GM18868 (cell line): ENCODE measurements around the gene TPST2.
"Not testable (repeated sequence)": the region's sequence is repeated elsewhere in the genome, so short reads cannot be mapped to it uniquely, and the experiment has no call there.

Source experiments
- ATAC-seq: cut with Tn5 transposase; IDR thresholded peaks from one replicate; pipeline ENCODE4 v1.9.1; 2021; ENCODE audit warnings: mild to moderate bottlenecking, moderate library complexity; ENCODE audit not compliant: unreplicated experiment

The TPST2 gene

DNA sequence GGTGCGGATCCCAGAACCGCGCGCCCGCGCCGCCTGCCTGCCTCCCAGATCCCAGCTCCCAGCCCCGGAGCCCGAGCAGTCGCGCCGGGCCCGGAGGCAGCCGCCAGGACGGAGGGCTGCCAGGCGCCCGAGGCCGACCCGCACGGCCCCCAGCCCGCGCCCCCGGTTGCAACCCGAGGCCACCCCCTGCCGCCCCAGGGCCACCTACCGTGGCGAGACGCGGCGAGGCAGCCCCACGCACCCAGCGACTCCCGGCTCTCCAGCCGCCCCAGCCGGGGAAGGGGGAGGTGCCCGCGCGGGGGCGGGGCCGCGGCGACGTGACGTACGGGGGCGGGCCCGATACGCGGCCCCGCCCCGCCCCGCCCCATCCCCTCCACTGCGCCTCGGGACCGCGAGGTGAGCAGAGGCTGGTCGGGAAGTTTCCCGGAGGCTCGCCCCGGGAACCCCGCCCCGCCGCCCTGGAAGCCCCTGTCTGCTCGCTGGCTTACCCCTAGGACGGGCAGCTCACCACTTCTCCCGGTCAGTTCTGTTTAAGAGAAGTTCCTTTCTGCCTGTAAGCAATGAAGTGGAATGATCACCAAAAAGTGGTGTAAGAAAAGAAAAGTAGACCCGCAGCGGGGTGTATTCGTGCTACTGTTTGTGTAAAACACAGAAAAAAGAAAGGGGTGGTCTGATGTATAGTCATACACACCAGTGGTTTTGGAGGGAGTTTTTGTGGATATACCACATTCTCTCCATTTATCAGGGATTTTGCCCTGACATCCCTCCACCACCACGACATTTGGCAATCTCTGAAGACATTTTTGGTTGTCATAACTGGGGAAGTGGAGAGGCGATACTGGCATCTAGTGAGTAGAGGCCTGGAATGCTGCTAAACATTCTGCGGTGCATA lies at the start of gene TPST2:
TSS of gene TPST2 (minus strand) at position 288 of the 892 bp plus-strand sequence. CDS start 48,502 bp downstream, outside the sequence.
- ATAC-seq, result peak; percentile 71

DNA sequence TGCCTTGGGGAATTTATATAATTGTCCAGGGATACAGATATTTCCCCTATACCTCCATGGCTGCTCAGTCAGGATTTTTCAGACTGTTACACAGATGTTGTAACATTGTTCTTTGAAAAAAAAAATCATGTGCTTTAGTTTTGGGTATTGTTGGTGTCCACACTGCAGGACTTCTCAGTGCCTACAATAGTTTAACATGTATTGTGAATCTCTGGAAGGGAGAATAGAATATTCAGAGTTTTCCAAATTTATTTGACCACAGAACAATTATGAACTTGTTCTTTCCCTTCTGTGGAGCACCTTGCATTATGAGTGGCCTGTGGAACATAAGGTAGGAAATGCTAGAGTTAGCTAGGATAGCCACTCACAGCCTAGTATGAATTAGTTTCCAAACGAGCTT lies 46.4 kb upstream of the TPST2 start:
- no peak for ATAC-seq

DNA sequence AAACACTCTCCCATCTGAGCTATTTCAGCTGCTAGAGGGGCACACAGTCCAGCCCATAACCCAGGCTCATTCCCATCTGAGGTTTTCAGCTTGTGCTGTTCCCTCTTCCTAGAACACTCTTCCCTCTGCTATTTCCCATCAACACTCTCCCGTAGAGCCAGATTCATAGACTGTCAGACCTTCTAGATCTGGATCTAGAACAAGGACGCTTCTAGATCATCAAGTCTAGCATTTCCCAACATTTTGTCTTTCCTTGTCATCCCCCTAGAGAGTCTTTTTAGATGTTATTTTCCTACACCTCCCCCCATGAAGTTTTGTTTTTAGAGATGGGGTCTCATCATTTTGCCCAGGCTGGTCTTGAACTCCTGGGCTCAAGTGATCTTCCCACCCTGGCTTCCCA lies 45.2 kb upstream of the TPST2 start:
- no peak for ATAC-seq

DNA sequence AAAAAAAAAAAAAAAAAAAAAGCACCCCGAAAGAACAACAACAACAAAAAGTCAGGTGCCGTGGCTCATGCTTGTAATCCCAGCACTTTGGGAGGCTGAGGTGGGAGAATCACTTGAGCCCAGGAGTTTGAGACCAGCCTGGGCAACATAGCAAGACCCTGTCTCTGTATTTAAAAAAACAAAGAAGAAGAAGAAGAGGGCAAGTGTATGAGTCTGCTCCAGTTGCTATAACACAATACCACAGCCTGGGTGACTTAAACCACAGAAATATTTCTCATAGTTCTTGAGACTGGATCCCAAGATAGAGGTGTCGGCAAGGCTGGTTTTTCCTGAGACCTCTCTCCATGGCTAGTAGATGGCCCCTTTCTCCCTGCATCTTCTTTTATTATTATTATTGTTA lies 44.3 kb upstream of the TPST2 start:
- ATAC-seq, result no peak

DNA sequence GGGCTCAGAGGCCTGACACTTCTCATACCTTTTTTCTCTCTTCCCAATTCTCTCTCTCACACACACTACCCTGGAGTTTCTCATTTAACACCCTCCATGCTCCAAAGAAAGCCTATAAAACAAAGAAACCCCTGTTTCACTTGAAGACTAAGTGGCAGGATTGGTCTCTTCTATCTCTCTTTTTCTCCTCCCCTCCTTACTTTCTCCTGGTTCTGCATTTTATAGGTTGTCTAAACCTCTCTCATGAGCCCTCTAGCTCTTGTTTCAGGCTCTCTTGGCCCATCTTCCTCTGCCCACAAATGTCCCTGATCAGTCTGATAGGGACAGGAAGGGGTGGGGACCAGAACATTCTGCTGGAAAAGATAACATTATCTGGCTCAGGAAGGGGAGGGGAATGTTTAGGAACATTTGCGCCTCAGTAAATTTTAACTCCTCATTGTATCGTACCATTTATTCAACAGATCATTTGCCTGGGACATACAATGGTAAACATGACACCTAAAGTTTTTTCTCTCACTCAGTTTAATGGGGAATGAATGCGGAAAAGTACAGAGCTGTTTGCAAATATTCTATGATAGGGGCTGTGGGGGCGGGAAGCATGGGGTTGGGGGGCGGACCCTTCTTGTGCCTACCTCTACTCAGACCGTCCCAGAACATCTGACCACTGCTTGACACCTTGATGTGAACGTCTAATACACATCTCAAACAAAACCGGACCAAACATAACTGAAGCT lies 42.7 kb upstream of the TPST2 start:
- ATAC-seq, result no peak

DNA sequence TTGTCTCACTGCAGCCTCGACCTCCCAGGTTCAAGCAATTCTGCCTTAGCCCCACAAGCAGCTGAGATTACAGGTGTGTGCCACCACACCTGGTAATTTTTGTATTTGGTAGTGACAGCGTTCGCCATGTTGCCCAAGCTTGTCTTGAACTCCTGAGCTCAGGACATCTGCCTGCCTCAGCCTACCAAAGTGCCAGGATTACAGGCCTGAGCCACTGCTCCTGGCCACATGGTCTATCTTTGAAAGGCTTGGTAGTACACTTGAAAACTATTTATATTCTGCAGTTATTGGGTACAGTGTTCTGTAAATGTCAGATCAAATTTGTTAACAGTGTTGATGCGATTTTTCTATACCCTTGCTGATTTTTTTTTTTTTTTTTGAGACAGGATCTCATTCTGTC lies 41.4 kb upstream of the TPST2 start:
- no peak for ATAC-seq

DNA sequence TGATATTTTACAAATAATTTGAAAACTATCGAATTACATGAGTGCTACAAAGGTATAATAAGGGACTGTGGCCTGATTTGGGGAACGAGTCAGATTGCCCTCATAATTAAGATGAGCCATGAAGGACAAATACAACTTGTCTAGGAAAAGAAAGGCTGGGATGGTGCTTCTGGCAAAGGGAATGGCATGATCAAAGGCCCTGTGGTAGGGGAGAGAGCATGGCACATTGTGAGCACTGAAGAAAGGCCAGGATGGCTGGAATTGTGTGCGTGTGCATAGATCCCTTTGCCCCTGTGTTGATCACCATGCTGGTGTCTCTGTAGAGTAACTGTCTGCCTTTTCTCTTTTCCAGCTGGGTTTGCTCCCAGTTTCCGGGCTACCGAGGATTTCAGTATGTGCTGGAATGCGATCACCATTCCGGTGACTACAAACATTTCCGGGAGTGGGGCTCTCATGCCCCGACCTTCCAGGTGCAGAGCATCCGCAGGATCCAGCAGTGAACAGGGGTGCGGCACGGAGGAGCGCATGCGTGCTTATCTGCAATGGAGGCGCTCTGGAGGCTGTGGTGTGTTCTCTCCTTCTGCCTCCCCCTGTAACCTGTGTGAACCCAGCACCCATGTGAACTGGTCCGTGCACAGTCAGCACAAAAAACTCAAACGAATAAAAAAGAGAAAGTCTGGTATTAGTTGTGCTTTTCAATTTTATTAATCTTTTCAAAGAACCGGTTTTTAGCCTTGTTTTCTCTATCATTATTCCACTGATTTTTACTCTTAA lies 40.2 kb upstream of the TPST2 start:
- ATAC-seq, result no peak

DNA sequence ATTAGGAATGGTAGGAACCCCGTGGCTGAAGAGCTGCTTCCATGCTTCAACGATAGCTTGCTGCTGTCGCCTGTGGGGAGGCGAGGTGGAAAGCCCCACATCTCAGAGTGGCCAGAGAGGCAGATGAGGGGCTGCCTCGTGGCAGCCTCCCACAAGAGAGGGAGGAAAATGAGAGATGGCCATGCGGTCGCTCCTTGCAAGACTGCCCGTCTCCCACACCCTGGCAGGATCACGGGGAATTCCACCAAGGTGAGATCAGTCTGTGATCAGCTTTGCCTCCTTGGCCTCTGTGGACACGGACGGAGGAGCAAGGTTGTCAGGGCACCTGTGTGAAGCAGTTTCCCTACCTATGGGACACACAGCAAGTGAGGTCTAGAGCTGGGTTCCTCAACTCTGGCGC lies 34.9 kb upstream of the TPST2 start:
- no peak for ATAC-seq

DNA sequence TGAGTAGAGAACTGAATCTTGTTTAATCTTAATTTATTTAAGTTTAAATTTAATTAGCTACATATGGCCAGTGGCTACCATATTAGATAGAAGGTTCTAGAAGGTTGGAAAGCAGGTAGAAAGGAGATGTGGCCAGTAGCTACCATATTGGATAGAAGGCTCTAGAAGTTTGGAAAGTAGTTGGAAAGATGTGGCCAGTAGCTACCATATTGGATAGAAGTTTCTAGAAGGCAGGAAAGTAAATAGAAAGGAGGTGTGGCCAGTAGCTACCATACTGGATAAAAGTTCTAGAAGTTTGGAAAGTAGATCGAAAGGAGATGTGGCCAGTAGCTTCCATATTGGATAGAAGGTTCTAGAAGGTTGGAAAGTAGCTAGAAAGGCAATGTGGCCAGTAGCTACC lies 34.1 kb upstream of the TPST2 start:
- no peak for ATAC-seq

DNA sequence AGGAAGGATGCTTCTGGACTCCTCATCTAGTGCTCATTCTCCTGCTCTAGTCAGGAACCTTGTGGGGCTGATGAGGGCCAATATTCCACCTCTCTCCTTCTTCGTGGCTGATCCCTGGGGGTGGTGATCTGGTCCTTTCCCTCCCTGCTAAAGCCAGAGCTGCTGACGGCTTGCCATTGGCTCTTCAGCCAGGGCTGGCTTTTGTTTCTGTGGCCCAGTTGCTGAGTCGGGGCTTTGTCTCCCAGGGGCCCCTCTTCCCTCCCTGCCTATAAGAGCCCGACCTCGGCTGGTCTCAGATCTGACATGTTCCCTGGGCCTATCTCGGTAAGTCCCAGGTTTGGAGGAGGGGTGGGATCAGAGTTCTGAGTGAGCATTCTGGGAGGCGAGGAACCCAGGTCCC lies 31.7 kb upstream of the TPST2 start, which contains the start of gene CRYBA4:
TSS of gene CRYBA4 (plus strand) at position 301 of the 400 bp plus-strand sequence. CDS start 634 bp downstream, outside the sequence.
- no peak for ATAC-seq

DNA sequence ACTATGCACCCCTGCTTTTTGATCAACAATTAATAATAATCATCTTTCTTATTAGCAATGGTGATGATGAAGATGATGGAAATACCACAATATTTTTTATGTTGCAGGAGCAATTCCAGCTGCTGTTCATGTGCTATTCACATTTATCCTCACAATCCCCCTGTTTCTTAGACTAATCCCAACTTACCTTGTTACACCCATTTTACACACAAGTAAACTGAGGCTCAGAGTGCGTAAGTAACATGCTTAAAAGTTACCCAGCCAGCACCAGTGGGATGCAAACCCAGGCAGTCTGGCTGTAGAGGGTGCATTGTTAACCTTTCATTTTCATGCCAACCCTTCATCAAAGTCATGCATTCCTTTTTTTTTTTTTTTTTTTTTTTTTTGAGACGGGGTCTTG lies 30.3 kb upstream of the TPST2 start:
- no peak for ATAC-seq

DNA sequence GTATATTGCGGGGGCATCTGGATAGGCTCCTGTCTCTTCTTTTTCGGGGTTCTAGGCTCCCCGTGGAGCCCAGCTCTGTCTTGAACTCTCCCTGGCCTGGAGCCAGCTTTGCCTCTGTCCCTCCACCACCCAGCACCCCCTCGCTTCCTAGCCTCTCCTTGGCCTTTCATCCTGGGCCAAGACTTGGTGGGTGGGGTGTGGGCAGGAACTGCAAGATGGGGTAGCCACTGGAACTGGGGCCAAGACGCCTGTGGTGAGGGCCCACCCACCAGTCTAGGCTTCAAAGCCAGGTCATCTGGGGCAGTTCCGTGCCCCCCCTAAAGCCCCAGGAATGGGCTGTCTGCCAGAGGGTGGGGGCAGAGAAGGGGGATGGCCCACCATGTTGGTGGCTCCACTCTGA lies 29.6 kb upstream of the TPST2 start:
- ATAC-seq, result no peak

DNA sequence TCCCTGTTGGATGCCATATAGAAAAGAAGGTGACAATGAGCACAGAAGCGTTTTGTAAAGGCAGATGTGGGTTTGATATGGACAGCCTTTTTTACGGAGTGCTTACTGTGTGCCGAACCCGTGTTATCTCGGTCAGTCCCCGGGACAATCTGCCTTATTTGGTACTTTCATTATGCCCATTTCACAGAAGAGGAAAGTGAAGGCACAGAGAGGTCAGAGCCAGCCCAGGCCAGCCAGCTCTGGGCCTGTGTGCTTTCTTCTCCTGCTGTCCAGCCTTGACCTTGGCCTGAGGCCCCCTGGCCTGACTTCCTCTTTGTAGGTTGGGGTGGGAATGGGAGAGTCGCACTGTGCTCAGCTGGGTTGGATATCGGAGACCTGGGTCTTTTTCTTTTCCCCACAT lies 28.5 kb upstream of the TPST2 start:
- no peak for ATAC-seq

DNA sequence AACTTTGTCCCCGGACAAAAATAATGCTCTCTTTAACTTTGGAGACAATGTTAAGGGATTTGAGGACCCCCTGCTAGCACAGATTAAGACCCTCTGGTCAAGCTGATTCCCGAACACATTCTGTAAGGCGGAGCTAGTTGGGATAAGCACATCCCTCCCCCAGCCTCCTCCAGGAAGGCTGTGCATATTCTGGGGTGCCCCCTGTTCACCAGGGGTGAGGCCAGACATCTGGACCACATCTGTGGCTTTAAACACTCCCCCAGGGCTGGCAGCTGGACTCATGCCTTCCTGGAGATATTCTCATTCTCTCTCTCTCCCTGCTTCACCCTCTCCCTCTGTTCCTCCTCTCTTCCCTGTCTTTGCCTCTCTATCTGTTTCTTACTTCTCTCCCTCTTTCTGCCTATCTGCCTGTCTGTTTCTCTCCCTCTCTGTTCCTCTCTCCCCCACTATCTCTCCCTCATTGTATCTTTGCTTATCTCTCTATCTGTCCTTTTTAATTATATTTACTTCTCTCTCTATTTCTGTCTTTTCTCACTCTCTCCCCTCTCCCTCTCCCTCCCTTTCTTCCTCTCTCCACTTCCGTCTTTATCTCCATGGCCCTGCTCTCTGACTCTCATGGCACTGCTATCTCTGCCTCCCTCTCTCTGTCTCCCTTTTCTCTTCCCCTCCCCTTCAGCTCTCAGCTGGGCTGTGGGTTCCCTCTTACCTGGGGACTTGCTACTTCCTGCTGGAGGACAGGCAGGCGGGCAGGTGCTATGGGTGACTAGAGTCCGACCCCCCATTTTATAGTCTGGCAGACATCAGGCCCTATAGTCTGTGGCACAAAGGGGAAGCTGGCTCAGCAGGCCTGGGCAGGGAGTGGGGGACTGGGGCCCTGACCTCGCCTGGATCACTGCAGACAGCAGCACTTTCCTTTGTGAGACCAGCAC lies 27.6 kb upstream of the TPST2 start, which contains the start of gene CRYBB1:
TSS of gene CRYBB1 (minus strand) at position 757 of the 929 bp plus-strand sequence. CDS start 1,708 bp downstream, outside the sequence.
- no peak for ATAC-seq

DNA sequence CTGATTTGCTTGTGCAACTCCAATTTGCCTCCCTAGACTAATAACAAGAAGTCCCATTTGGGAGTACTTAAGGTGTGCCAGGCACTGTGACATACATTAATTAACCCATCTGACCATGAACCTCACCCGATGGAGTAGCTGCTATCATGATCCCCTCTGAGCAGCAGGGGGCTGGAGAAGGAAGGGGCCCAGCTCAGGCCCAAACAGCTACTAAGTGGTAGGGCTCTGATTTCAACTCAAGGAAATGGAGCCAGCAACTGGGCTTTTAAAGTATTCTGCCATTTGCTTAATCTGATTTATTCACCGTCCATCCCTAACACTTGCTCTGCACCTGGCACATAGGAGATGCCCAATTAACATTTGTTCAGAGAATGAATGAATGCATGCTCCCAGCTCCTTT lies 26.7 kb upstream of the TPST2 start:
- ATAC-seq, result no peak

DNA sequence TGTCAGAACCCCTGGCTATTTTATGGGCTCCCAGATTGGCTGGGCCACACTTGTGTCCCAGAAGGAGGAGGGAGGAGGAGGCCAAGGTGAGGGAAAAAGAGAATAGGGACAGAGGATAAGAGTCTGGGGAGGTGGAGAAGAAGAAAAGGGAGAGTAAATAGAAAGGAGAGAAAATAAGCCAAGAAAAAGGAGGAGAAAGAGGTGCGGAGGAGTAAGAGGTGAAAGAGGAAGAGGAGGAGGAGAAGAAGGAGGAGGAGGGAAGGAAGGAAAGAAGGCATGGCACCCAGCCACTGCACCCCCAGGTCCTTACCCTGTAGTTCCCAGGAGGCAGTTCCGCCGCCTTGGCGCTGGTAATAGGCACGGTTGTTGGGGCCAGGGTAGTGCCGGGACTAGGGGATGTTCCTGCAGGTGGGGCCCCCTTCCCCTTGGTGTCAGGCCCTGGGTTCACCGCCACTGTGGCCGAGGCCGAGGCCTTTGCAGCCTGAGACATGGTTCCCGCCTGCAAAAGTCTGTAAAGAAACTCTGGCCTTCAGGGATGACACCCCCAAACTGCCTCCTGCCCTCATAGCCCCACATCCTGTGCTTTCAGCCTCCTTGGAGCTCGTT lies 26.0 kb upstream of the TPST2 start:
- no peak for ATAC-seq

DNA sequence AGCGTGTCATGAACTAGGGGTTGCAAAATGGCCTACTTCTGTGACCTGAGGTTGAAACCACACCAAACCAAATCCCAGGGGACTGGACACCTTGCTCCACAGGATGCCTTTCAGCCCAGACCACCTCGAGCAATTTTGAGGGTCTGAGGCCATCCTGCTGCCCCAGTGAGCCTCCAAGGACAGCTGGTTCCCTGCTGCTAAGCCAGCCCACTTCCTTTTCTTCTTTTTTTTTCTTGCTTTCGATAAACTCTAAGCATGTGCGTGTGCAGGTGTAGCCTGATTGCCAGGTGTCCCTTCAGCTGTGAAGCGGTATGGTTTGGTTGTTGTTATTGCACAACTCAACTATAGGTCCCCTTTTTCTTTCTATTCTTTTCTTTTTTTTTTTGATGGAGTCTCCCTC lies 25.2 kb upstream of the TPST2 start:
- no peak for ATAC-seq

DNA sequence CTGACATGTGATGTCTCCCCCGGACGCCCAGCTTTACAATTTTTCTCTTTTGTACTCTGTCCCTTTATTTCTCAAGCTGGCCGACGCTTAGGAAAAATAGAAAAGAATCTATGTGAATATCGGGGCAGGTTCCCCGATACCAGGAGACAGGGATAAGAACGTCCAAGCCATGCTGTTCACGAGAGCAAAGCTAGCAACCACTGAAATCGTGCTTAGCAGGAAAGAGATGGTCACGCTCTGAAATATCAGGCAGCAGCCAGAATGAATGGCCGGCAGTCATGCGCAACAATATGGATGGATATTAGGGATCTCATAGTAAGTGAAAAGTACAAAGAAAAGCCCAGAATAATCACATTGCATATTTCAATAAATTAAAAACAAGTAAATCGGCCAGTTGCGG lies 24.4 kb upstream of the TPST2 start:
- ATAC-seq, result no peak

DNA sequence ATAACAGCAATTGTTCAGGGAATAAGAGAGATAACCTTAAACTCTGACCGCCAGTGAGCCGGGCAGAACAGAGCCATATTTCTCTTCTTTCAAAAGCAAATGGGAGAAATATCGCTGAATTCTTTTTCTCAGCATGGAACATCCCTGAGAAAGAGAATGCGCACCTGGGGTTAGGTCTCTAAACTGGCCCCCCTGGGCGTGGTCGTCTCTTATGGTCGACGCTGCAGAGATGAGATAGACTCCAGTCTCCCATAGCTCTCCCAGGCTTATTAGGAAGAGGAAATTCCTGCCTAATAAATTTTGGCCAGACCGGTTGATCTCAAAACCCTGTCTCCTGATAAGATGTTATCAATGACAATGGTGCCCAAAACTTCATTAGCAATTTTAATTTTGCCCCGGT lies 23.8 kb upstream of the TPST2 start:
- not testable (repeated sequence) for ATAC-seq

DNA sequence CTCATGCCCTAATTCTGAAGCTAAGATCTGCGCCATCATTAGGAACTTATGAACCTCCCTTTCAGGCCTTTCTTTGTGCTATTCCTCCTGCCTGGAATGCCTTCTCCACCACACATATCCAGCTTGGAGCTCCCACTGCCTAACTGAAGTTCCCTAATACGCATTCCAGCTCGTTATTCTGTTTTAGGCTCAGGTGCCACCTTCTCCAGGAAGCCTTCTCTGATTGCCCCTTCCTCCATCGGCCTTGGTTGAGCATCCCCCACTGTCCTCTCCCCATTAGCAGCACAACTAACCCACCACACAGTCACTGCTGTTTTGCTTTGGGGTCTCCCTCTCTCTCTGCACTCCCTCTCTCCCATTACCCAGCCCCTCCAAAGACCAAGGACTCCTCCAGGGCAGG lies 22.7 kb upstream of the TPST2 start:
- no peak for ATAC-seq
